Activated gamma-delta T cell treated with anti-CD3 and anti-CD28 coated beads, Interleukin-2, amount 50 U/mL, for 16 hours (primary cell): ENCODE measurements around the gene SETD3.

Experiments
- DNase-seq: peaks from one replicate; pipeline ENCODE4 v3.0.0-alpha.2; 2020; ENCODE audit warnings: low read depth

SETD3 gene

DNA sequence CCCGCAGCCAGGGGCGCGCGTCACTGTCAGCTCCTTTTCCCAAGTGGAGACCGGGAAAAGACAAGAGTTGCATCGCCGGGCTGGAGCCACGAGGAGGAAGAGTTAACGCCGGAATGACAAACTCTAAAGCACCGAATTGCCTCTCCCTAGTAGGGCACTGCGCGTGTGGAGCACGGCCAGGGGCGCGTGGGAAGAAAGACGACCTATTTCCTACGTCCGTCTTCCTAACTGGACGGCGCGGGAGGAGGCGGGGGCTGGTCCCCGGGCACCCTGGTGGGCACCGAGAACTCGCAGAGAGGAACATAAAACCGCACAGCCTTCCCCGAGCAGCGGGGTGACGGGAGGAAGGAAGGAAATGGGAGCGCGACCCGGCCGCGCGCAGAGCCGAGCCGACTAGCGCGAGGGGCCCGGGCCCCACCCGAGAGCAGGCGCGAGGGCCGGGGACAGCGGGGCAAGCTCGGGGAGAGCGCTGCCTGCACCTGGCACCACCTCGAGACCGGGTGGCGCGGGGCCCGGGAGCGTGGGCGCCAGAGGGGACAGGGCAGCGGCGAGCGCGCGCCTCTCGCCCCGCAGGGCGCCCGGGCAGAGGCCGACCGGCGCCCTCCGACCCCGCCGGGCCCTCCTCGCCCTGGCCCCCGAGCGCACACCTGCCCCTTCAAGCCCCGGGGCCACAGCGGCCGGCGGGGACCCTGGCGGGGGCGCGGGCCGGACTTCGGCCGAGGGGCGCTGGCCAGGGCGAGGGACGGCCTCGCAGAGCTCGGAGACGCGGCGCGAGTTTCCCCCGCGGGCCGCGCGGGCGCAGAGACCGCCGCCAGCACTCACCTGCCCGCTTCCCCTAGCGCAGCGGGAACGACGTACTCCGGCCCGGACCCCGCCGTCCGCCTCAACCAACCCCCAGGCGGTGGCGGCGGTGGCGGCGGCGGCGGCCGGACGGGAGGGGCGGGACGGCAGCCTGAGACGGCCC, at the start of gene SETD3:
Gene SETD3, minus strand, starts transcription at position 954 of the 964 bp plus-strand sequence. CDS start 15,054 bp downstream, outside the sequence.
- DNase-seq = peak; percentile 14

GRCh38 chr14:99529899-99530298, 49.2 kb upstream of the SETD3 start:
- no peak for DNase-seq

DNA sequence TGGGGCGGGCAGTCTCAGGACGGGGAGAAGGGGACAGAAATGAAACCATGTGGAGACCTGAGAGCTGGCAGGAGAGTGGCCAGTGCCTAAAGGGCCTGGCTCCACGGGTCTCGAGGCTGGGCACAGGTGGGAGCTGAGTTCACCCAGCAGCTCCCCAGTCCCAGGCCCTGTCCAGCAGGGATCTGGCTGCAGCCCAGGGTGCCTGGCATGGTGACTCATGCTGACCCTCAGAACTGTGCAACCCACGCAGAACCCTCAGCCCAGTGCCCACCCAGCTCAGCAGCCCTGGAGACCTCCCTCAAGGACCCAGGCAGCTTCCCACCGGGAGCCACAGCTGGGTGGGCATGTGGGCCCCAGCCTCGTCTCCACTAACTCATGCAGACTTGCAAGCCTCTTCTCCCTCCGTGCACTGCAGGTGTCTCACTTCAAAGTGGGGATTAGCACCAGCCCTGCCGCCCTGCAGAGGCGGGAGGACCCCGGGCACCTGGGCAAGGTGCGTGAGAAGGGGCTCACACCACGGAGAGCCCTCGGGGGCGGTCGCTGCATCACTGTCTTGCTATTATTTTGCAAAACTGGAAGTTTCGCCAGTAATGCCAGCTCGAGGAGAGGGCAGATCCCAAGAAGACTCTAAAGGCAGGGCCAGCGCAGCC, 46.9 kb upstream of the SETD3 start:
- no peak for DNase-seq

DNA sequence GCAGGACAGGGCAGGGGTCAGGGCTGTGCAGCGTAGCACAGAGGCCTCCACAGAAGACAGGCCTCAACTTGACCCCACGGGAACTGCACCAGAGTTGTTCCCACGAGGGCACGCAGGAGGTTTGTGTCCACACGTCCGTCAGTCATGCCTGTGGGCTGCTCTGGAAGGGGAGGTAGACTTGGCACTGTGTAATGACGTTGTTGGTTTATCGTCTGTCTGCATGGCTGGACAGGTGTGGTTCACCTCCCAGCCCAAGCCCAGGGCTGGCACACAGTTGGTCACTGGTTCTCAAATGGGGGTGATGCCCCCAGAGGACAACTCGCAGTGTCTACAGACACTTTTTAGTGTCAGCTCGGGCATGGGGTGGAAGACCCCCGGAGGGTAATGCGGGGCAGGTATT, 46.4 kb upstream of the SETD3 start:
- no peak for DNase-seq

DNA sequence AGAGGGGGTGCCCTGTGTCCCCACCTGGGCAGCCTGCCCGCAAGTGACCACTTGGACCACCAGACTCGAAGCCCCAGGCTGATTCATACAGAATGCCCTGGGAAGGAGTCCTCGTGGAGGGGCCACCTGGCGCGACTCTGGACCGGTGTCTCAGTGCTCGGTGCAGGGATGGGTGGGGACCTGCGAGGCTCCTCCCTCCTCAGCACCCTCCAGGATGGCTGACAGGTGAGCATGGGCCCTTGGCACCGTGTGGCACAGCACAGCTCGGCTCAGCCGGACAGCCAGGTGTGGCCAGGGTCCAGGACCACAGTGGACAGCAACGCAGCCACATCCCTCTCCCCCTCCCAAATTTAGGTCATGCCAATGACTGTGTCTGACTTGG, 45.0 kb upstream of the SETD3 start:
- DNase-seq = no peak

- DNase-seq = no peak
Measured at GRCh38 chr14:99524804-99525698, 44.4 kb upstream of the SETD3 start.

DNA sequence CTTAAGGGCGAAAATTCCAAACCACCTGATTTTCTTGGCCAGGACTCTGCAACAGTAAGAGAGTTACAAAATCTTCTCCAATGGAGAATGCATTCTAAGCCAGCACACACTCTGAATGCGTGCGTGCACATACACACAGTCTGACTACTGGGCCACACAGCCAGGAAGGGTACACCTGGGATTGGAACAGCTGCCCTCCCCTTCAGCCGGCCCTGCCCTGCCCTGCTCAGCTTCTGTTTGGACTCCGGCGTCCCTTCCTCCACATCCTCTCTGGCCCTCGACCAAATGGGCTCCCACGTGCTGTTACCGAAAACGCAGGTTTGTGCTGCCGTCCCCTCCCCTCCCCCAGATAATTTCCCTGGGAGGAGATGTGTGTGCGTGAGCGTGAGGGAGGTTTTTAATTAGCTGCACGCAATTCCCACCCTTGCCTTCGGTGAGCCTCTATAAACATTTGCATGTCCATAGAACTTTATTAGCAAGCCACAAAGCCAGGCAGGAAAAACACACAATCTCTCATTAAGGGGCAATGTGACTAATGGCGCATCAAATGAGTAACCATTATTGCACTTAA, 43.5 kb upstream of the SETD3 start:
- DNase-seq = no peak

- no peak for DNase-seq
Measured at GRCh38 chr14:99523704-99524055, 43.0 kb upstream of the SETD3 start.

DNA sequence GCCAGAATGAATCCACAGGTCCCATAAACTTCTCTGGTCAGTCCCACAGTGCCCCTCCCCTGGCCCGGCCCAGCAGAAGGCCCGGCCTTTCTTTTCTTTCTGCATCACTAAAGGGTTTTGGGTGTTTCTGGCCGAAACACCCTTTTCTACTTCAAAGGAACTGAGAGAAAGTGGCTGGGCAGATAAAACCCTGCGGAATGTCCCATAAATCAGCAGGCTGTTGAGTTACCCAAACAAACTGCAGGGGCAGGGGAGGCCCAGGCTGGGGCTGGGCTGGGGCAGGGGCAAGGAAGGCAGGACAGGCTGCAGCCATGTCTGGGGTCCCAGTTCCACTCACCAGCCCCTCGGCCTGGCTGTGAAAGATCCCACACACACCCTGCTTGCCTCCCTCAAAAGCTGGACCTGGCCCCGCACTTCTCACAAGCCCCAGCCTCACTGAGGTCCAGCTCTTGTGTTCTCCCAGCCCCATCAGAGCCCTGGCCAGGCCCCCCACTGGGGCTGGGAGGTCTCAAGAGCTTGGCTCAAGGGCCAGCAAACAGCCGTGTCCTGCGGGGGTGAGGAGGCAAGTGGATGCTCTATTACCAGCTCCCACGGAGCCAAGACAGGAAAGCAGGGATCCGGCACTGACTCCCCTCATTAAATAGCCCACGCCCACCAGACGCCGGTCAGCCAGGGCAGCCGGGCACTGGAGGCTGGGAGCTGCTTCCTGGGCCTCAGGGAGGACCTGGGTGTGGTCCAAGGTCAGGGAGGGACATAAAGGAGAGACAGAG, 42.5 kb upstream of the SETD3 start:
- DNase-seq = no peak

- DNase-seq = no peak
Measured at GRCh38 chr14:99522457-99522891, 41.8 kb upstream of the SETD3 start.

DNA sequence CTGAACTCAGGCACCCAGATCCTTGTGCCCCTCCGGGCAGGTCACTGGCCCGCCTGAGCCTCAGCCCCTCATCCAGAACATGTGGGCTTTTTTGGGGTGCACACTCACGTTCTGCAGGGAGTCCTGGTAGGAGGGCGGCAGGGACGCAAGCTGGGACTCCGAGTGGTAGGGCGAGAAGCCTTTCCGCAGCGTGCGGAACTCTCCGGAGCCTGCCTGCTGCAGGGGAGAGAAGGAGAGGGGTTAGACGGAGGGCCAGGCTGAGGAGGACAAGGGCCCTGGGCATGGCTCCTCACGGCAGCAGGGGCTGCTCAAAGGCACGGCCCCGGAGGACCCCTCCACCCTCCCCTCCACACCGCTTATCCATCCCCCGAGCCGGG, 41.4 kb upstream of the SETD3 start:
- DNase-seq = no peak

DNA sequence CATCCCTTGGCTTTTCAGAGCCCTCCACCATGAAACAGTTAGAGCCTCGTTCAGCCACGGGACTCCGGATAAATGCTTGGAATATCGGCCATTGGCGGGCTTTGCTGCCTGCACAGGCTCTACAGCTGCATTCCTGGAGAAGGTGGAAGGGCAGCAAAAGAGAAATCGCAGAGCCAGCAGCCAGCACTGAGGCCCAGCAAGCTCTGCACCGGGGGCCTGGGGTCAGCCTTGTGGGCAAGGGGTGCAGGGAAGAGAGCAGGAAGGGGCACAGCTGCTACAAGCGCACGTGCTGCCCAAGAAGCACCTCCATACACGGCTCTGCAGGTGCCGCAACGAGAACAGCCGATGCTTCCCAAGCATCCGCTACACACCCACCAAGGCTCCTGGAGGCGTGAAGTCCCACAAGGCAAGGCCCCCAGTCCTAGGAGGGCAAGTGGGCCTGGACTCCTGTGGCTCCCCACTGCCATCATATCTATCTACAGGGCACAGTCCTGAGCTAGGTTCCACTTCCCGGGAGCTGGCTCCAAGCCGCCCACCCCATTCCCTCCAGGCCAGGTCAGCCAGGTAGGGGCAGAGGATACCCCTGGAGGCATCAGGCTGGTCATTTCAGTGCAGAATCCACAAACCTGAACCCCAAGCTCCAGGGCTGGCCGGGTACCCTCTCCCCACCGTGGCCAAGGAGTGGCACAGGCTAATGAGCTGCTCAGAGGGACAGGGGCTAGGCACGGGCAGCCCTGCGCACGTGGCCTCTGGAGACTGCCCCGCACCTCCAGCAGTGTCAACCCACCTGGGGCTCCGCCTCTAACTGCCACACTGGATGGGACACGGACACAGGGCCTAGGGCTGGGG, 40.7 kb upstream of the SETD3 start:
- no peak for DNase-seq

GRCh38 chr14:99520571-99521081, 40.0 kb upstream of the SETD3 start:
- no peak for DNase-seq

GRCh38 chr14:99519931-99520421, 39.3 kb upstream of the SETD3 start:
- DNase-seq = no peak

DNA sequence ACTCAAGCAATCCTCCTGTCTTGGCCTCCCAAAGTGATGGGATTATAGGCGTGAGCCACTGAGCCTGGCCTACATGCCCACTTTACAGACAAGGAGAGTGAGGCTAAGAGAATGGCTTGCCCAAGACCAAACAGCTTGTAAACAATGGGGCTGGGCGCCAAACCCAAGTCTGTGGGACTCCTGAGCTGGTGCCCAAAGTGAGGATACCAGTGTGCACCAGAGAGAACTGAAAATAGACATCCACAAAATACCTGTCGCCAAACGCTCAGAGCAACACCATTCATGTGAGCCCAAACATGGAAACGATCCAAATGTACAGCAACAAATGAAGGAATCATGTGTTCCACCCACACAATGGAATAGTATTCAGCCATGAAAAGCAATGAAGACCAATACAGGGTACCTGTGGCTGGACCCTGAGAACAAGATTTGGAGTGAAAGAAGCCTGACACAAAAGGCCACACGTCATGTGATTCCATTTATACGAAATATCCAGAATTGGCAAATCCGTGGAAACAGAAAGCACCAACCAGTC, 38.8 kb upstream of the SETD3 start:
- no peak for DNase-seq

GRCh38 chr14:99518441-99519346, 38.0 kb upstream of the SETD3 start:
- DNase-seq = peak; percentile 67

GRCh38 chr14:99517643-99518381, 37.2 kb upstream of the SETD3 start:
- no peak for DNase-seq
